CD14-positive monocyte (primary cell): ENCODE measurements around the gene MORF4L1. TPM values are rescaled to one million over a fixed set of nuclear protein-coding genes. Genes with fewer than 3 reads are reported as not detected.

Experiments
- DNase-seq, 3 donors: peaks; one replicate each; pipeline ENCODE4 v3.0.0-alpha.2; 2011 to 2022
- H2AFZ ChIP-seq: 2 replicates; pipeline ENCODE4 v1.6.0; 2012; ENCODE audit warnings: mild to moderate bottlenecking, low read depth, low read length, inconsistent platforms; ENCODE audit not compliant: insufficient read depth, poor library complexity, severe bottlenecking
- H3K27ac ChIP-seq, 2 donors: 1 replicate in 1 of 2; 2 replicates in 1 of 2; pipeline ENCODE4 v1.5.1; 2012 to 2013; ENCODE audit warnings: low read length in 2 of 2, control low read depth in 1 of 2, inconsistent platforms in 1 of 2, low read depth in 1 of 2, mild to moderate bottlenecking in 1 of 2
- H3K27me3 ChIP-seq, 2 donors: one replicate each; pipeline versions ENCODE4 v1.6.0 to v1.6.1; 2011 to 2013; ENCODE audit warnings: low read length in 2 of 2; ENCODE audit not compliant: control insufficient read depth in 2 of 2, insufficient read depth in 2 of 2
- H3K36me3 ChIP-seq, 2 donors: replicated peaks in 1 of 2; 1 replicate in 1 of 2; 2 replicates in 1 of 2; pipeline versions ENCODE4 v1.5.1 to v1.6.1; 2012 to 2013; ENCODE audit warnings: low read length in 2 of 2, control low read depth in 1 of 2, inconsistent platforms in 1 of 2, mild to moderate bottlenecking in 1 of 2; ENCODE audit not compliant: insufficient read depth in 2 of 2, control insufficient read depth in 1 of 2
- H3K4me1 ChIP-seq, 2 donors: 1 replicate in 1 of 2; 2 replicates in 1 of 2; pipeline versions ENCODE4 v1.5.1 to v1.6.1; 2012 to 2013; ENCODE audit warnings: low read length in 2 of 2, control low read depth in 1 of 2, inconsistent platforms in 1 of 2, mild to moderate bottlenecking in 1 of 2, moderate library complexity in 1 of 2; ENCODE audit not compliant: insufficient read depth in 2 of 2, control insufficient read depth in 1 of 2
- H3K4me2 ChIP-seq: replicated peaks from 2 replicates; pipeline ENCODE3; 2012; ENCODE audit warnings: low read length, moderate library complexity, mild to moderate bottlenecking; ENCODE audit not compliant: poor library complexity, severe bottlenecking; ENCODE audit errors: extremely low read depth
- H3K4me3 ChIP-seq, 3 experiments: fragments of 200-600 bp in 1 of 3; sonication (generic) in 1 of 3; replicated peaks in 1 of 3; 1 replicate in 2 of 3; 2 replicates in 1 of 3; pipeline ENCODE4 v1.5.1; 2011 to 2013; ENCODE audit warnings: low read length in 3 of 3, mild to moderate bottlenecking in 3 of 3, control low read depth in 2 of 3, low read depth in 2 of 3, inconsistent platforms in 1 of 3, moderate library complexity in 1 of 3
- H3K79me2 ChIP-seq: 2 replicates; pipeline ENCODE4 v1.6.0; 2012; ENCODE audit warnings: mild to moderate bottlenecking, control low read depth, inconsistent platforms, low read length, moderate library complexity; ENCODE audit not compliant: insufficient read depth
- H3K9ac ChIP-seq: 2 replicates; pipeline ENCODE4 v1.6.0; 2017; ENCODE audit warnings: low read length, mild to moderate bottlenecking; ENCODE audit not compliant: insufficient read depth, poor library complexity, severe bottlenecking
- H3K9me3 ChIP-seq, 2 donors: replicated peaks in 1 of 2; 1 replicate in 1 of 2; 2 replicates in 1 of 2; pipeline versions ENCODE4 v1.5.1 to v1.6.1; 2012 to 2013; ENCODE audit warnings: low read length in 2 of 2, control low read depth in 1 of 2; ENCODE audit not compliant: control insufficient read depth in 1 of 2, insufficient read depth in 1 of 2
- H4K20me1 ChIP-seq: 2 replicates; pipeline ENCODE4 v1.6.0; 2012; ENCODE audit warnings: mild to moderate bottlenecking, low read length, control low read depth, moderate library complexity; ENCODE audit not compliant: insufficient read depth
- H3K27ac Mint-ChIP-seq, 7 donors: one replicate each; pipeline ENCODE4 v1.8.0; 2020; ENCODE audit warnings: mild to moderate bottlenecking in 7 of 7, mixed read lengths in 7 of 7, moderate library complexity in 6 of 7, inconsistent platforms in 2 of 7
- H3K27me3 Mint-ChIP-seq, 3 donors: one replicate each; pipeline ENCODE4 v1.8.0; 2021 to 2022; ENCODE audit warnings: low read depth in 3 of 3, mild to moderate bottlenecking in 3 of 3, mixed read lengths in 3 of 3, moderate library complexity in 3 of 3, inconsistent platforms in 1 of 3
- H3K36me3 Mint-ChIP-seq, 2 donors: one replicate each; pipeline ENCODE4 v1.8.0; 2020; ENCODE audit warnings: mixed read lengths in 2 of 2, inconsistent platforms in 1 of 2, mild to moderate bottlenecking in 1 of 2
- H3K4me1 Mint-ChIP-seq: one replicate; pipeline ENCODE4 v1.8.0; 2020; ENCODE audit warnings: mild to moderate bottlenecking, mixed read lengths
- H3K4me3 Mint-ChIP-seq, 2 donors: one replicate each; pipeline ENCODE4 v1.8.0; 2020; ENCODE audit warnings: mild to moderate bottlenecking in 2 of 2, mixed read lengths in 2 of 2, moderate library complexity in 1 of 2
- H3K9me3 Mint-ChIP-seq, 7 donors: one replicate each; pipeline ENCODE4 v1.8.0; 2020 to 2022; ENCODE audit warnings: mixed read lengths in 7 of 7, mild to moderate bottlenecking in 6 of 7, moderate library complexity in 6 of 7, inconsistent platforms in 2 of 7
- whole genome bisulfite sequencing: methylation state at CpG from one replicate; pipeline ENCODE4 v1.1.5; 2013; ENCODE audit warnings: missing lambda C conversion rate; ENCODE audit not compliant: insufficient coverage; 5-methylcytosine and 5-hydroxymethylcytosine counted together
- intact Hi-C, 2 donors: fragments of 100-400 bp; cut with micrococcal nuclease; formaldehyde crosslinking; loops; one replicate each; pipeline versions ENCODE4 v1.15.0 to v1.15.1; 2023
- polyA plus RNA-seq, 3 donors: library from polyadenylated mRNA; depleted of rRNA in 1 of 3; unstranded in 2 of 3; stranded (reverse) in 1 of 3; fragments of 300-500 nt in 2 of 3; fragments of >200 nt in 1 of 3; fragmentation: Illumina TruSeq in 2 of 3; gene quantifications; 1 replicate in 2 of 3; 2 replicates in 1 of 3; pipeline ENCODE4 v1.2.3, GENCODE V29; 2012 to 2021
- TF ChIP-seq, protein P1 (sequence below): fragments of 200-600 bp; IDR thresholded peaks from one replicate; pipeline ENCODE4 v1.8.0; 2022; ENCODE audit warnings: antibody characterized with exemption, mild to moderate bottlenecking

MORF4L1 gene
- polyA plus RNA-seq, 3 donors: 191 to 242 (median 224) TPM

DNA sequence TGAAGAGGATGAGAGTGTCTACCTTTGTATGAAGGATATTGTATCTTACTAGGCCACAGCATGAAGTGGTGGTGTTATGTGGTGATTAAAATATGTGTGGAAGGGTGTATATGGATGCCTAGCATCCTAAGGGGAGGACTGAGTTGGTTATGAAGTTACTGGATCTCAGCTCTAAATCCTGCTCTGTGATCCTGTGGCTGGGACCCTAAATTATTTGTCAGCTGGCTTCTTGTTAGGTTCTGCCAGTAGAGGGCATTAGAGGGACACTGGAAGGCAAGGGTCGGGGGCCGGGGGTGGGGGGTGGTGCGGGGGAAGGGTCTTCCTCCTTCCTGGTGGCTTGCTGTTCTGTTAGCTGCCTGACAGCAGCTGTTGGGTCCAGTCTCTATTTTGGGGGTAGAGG is 34.9 kb downstream of the MORF4L1 start:
- H4K20me1 ChIP-seq: peaks cover 91% of the 10 kb centered on the region
- Mint-ChIP-seq H3K27ac (peak overlapping the region in 3 of 7 donors; percentile 4 to 55 (median 24)), H3K4me1 (peaks cover 41% of the 10 kb centered on the region), H3K4me3 (no peak overlapping the region), H3K27me3 (no peaks in the 10 kb centered on the region), H3K36me3 (peaks cover 63 to 75% of the 10 kb centered on the region in 2 donors), H3K9me3 (no peaks in the 10 kb centered on the region)
- peak overlapping the region in 1 of 2 donors; percentile 1 for H3K27ac ChIP-seq
- H3K36me3 ChIP-seq: peaks cover 42 to 66% of the 10 kb centered on the region in 2 donors
- TF ChIP-seq, protein P1, sequence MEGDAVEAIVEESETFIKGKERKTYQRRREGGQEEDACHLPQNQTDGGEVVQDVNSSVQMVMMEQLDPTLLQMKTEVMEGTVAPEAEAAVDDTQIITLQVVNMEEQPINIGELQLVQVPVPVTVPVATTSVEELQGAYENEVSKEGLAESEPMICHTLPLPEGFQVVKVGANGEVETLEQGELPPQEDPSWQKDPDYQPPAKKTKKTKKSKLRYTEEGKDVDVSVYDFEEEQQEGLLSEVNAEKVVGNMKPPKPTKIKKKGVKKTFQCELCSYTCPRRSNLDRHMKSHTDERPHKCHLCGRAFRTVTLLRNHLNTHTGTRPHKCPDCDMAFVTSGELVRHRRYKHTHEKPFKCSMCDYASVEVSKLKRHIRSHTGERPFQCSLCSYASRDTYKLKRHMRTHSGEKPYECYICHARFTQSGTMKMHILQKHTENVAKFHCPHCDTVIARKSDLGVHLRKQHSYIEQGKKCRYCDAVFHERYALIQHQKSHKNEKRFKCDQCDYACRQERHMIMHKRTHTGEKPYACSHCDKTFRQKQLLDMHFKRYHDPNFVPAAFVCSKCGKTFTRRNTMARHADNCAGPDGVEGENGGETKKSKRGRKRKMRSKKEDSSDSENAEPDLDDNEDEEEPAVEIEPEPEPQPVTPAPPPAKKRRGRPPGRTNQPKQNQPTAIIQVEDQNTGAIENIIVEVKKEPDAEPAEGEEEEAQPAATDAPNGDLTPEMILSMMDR: no peak
- peaks cover 36 to 40% of the 10 kb centered on the region in 2 donors for H3K4me1 ChIP-seq
- H3K27me3 ChIP-seq: no peaks in the 10 kb centered on the region
- no peaks in the 10 kb centered on the region for H3K9me3 ChIP-seq
- DNase-seq: no peak
- no peak overlapping the region for H3K4me3 ChIP-seq
- no peak overlapping the region for H3K4me2 ChIP-seq
- peaks cover 13% of the 10 kb centered on the region for H3K79me2 ChIP-seq
- H2AFZ ChIP-seq: no peak overlapping the region
- no CpG with 5 or more reads among the region's 3 CpGs for WGBS
- no peak overlapping the region for H3K9ac ChIP-seq
- intact Hi-C loops: loop anchor here (5.0 kb wide), 2 partner anchors 95 to 120 kb away; no protein-coding TSS in a partner anchor

DNA sequence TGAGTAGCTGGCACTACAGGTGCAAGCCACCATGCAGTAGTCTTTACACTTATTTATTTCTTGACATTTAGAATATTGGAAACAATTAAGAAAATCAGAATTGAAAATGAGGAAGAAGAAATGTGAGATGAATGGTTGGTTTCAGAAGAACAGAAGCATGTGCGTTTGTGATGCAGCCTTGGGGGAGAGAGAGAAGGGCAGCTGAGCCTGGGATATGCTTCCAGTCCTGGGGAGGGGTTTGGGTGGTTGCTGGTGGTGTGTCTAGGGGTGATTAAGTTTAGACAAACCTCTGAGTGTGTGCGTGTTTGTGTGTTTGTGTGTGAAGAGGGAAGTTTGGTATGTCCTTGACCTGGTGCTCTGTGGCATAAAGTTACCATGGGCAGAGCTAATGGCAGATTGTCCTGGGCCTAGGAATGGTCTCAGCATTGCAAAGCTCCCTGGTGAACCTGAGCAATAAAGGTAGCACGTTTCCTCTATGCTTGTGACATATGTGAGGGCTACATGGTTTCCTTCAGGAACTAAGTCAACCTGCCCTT is 36.5 kb downstream of the MORF4L1 start:
- Histone ChIP-seq H2AFZ (no peak overlapping the region), H3K36me3 (peaks cover 28 to 56% of the 10 kb centered on the region in 2 donors), H3K27ac (peak overlapping the region in 1 of 2 donors; percentile 18), H3K27me3 (no peaks in the 10 kb centered on the region), H3K4me2 (no peak overlapping the region), H3K4me3 (no peak overlapping the region), H3K79me2 (peaks cover 30% of the 10 kb centered on the region), H3K4me1 (peaks cover 50 to 57% of the 10 kb centered on the region in 2 donors), H3K9ac (no peak overlapping the region), H4K20me1 (peaks cover 82% of the 10 kb centered on the region), H3K9me3 (no peaks in the 10 kb centered on the region)
- Mint-ChIP-seq H3K36me3 (peaks cover 57 to 74% of the 10 kb centered on the region in 2 donors), H3K27ac (peak overlapping the region in 6 of 7 donors; percentile 58 to 90 (median 70)), H3K9me3 (no peaks in the 10 kb centered on the region), H3K4me3 (no peak overlapping the region), H3K4me1 (peaks cover 57% of the 10 kb centered on the region), H3K27me3 (no peaks in the 10 kb centered on the region)
- TF ChIP-seq, protein P1: no peak
- no peak for DNase-seq
- intact Hi-C loops: loop anchor here (2.0 to 5.0 kb wide), 3 partner anchors 93 to 270 kb away; no protein-coding TSS in a partner anchor
- 41% methylated on average over 2 of the region's 3 CpGs for WGBS
